Measurements from ENCODE around the gene MTHFD1L.

The MTHFD1L gene

GRCh38 chr6:151027295-151027747, 161.8 kb downstream of the MTHFD1L start:
- Histone ChIP-seq H3K27ac (no peak overlapping the region), H3K4me3 (IDR thresholded peaks at IDR 0.05; ENCODE audit: insufficient read depth, low read depth, low read length) (no peak overlapping the region), H2AFZ (ENCODE audit: low read depth) (no peak overlapping the region), H3K9ac (no peak overlapping the region), H3K27me3 (ENCODE audit: insufficient read depth, low read depth) (no peaks in the 10 kb centered on the region), H3K4me1 (ENCODE audit: low read depth, poor library complexity, severe bottlenecking) (no peaks in the 10 kb centered on the region), H3K79me2 (ENCODE audit: insufficient read depth, low read depth) (no peaks in the 10 kb centered on the region), H3K36me3 (ENCODE audit: insufficient read depth) (no peaks in the 10 kb centered on the region), H3K4me2 (no peak overlapping the region), H4K20me1 (ENCODE audit: insufficient read depth) (no peaks in the 10 kb centered on the region)
- TF ChIP-seq, protein P1, sequence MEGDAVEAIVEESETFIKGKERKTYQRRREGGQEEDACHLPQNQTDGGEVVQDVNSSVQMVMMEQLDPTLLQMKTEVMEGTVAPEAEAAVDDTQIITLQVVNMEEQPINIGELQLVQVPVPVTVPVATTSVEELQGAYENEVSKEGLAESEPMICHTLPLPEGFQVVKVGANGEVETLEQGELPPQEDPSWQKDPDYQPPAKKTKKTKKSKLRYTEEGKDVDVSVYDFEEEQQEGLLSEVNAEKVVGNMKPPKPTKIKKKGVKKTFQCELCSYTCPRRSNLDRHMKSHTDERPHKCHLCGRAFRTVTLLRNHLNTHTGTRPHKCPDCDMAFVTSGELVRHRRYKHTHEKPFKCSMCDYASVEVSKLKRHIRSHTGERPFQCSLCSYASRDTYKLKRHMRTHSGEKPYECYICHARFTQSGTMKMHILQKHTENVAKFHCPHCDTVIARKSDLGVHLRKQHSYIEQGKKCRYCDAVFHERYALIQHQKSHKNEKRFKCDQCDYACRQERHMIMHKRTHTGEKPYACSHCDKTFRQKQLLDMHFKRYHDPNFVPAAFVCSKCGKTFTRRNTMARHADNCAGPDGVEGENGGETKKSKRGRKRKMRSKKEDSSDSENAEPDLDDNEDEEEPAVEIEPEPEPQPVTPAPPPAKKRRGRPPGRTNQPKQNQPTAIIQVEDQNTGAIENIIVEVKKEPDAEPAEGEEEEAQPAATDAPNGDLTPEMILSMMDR (conservative IDR thresholded peaks at IDR 0.05; ENCODE audit: low read depth, low read length) = no peak

DNA sequence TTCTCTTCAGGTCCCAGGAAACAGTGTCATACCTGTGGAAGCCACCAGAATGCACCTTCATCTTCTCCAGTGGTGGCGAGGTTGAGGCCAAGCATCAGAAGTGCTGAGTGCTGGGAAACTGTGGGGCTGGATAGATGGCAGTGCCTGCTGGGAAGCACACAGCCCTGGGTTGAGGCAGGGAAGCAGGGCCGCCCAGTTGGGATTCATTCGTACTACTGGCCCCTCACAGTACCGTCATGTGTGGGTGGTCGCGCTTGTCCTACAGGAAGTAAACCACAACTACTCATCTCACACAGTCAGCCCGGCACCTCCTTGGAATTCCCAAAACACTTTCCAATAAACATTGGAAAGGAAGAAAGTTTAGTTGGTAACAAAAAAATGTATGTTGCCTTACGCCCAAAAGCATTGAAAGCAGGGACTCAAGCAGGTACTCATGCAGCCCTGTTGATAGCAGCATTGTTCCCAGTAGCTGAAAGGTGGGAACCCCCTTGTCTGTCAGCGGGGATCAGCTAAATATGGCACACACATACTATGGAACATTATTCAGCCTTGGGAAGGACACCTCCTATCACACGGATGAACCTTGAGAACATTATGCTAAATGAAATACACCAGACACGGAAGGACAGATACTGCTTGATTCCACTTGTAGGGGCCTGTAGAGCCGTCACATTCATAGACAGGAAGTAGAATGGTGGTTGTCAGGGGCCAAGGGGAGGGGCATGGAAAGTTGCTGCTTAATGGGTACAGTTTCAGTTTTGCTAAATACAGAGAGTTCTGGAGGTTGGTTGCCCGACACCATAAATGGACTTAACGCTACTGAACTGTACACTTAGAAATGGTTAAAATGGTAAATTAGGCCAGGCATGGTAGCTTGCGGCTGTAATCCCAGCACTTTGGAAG, 162.7 kb downstream of the MTHFD1L start:
- Histone ChIP-seq H3K79me2 (ENCODE audit: insufficient read depth, low read depth) (no peaks in the 10 kb centered on the region), H3K36me3 (ENCODE audit: insufficient read depth) (no peaks in the 10 kb centered on the region), H3K4me1 (ENCODE audit: low read depth, poor library complexity, severe bottlenecking) (no peaks in the 10 kb centered on the region), H2AFZ (ENCODE audit: low read depth) (no peak overlapping the region), H3K27me3 (ENCODE audit: insufficient read depth, low read depth) (no peaks in the 10 kb centered on the region), H4K20me1 (ENCODE audit: insufficient read depth) (no peaks in the 10 kb centered on the region), H3K9ac (no peak overlapping the region), H3K27ac (no peak overlapping the region), H3K4me2 (no peak overlapping the region), H3K4me3 (IDR thresholded peaks at IDR 0.05; ENCODE audit: insufficient read depth, low read depth, low read length) (no peak overlapping the region)
- TF ChIP-seq, protein P1 (conservative IDR thresholded peaks at IDR 0.05; ENCODE audit: low read depth, low read length) = no peak

DNA sequence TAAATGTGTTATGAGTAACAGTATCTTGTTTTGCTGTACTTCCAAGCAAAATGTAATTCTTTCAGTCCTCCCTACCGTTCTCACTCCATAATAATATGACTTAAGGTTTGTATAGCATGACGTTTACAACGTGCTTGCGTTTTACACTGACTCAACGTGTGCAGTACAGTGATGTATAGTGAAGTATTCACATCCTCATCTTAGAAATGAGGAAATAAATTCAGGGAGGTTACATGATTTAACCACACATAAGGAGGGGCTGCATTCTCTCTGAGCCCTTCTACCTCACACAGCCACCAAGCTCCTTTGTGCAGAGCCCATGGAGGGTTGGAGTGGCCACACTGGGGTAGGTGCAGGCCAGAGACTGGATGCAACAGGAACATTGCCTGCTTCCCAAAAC, 164.5 kb downstream of the MTHFD1L start:
- no peaks in the 10 kb centered on the region for H3K36me3 ChIP-seq (ENCODE audit: insufficient read depth)
- H3K9ac ChIP-seq = no peak overlapping the region
- no peaks in the 10 kb centered on the region for H3K4me1 ChIP-seq (ENCODE audit: low read depth, poor library complexity, severe bottlenecking)
- H3K27ac ChIP-seq = no peak overlapping the region
- no peaks in the 10 kb centered on the region for H3K79me2 ChIP-seq (ENCODE audit: insufficient read depth, low read depth)
- no peak overlapping the region for H2AFZ ChIP-seq (ENCODE audit: low read depth)
- no peak overlapping the region for H3K4me2 ChIP-seq
- TF ChIP-seq, protein P1 (conservative IDR thresholded peaks at IDR 0.05; ENCODE audit: low read depth, low read length) = no peak
- H4K20me1 ChIP-seq (ENCODE audit: insufficient read depth) = no peaks in the 10 kb centered on the region
- H3K27me3 ChIP-seq (ENCODE audit: insufficient read depth, low read depth) = no peaks in the 10 kb centered on the region
- no peak overlapping the region for H3K4me3 ChIP-seq (IDR thresholded peaks at IDR 0.05; ENCODE audit: insufficient read depth, low read depth, low read length)

DNA sequence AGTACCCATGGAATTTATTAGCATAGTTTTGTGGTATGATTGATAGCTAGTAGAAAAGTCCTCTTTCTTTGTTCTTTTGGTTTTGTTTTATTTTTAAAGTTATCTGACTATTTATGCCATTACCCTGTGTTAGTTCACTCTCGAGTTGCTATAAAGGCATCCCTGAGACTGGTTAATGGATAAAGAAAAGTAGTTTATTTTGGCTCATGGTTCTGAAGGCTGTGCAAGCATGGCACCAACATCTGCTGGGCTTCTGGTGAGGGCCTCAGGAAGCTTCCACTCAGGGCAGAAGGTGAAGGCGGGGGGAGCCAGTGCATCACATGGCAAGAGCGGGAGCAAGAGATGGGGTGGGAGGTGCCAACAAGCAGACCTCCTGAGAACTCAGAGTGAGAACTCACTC, 166.5 kb downstream of the MTHFD1L start:
- H3K4me3 ChIP-seq (IDR thresholded peaks at IDR 0.05; ENCODE audit: insufficient read depth, low read depth, low read length) = no peak overlapping the region
- no peaks in the 10 kb centered on the region for H4K20me1 ChIP-seq (ENCODE audit: insufficient read depth)
- H3K9ac ChIP-seq = no peak overlapping the region
- no peak overlapping the region for H3K4me2 ChIP-seq
- no peak overlapping the region for H2AFZ ChIP-seq (ENCODE audit: low read depth)
- TF ChIP-seq, protein P1 (conservative IDR thresholded peaks at IDR 0.05; ENCODE audit: low read depth, low read length) = no peak
- H3K79me2 ChIP-seq (ENCODE audit: insufficient read depth, low read depth) = no peaks in the 10 kb centered on the region
- no peaks in the 10 kb centered on the region for H3K36me3 ChIP-seq (ENCODE audit: insufficient read depth)
- H3K27ac ChIP-seq = no peak overlapping the region
- H3K27me3 ChIP-seq (ENCODE audit: insufficient read depth, low read depth) = no peaks in the 10 kb centered on the region
- no peaks in the 10 kb centered on the region for H3K4me1 ChIP-seq (ENCODE audit: low read depth, poor library complexity, severe bottlenecking)

Measured in KMS-11 (cell line).